Liver (tissue), 3 donors: ENCODE results near the gene ASPG.

ENCODE experiments used
- CTCF ChIP-seq: fragments of 150-350 bp; IDR thresholded peaks from 2 replicates; pipeline ENCODE4 v1.5.1; 2017; ENCODE audit warnings: improper control_type of control experiment, low read depth, low read length; ENCODE audit not compliant: missing input control
- GABPA ChIP-seq, 2 donors: IDR thresholded peaks in 1 of 2; conservative IDR thresholded peaks in 1 of 2; 2 replicates each; pipeline ENCODE4 v1.6.1; 2016; ENCODE audit warnings: antibody characterized with exemption in 2 of 2, mild to moderate bottlenecking in 1 of 2, moderate library complexity in 1 of 2
- REST ChIP-seq: IDR thresholded peaks from 2 replicates; pipeline ENCODE4 v1.6.1; 2016; ENCODE audit warnings: antibody characterized with exemption, mild to moderate bottlenecking
- YY1 ChIP-seq: IDR thresholded peaks from 2 replicates; pipeline ENCODE4 v1.6.1; 2016; ENCODE audit warnings: antibody characterized with exemption, mild to moderate bottlenecking
- donor health status: healthy.
- donor health status: healthy.

DNA sequence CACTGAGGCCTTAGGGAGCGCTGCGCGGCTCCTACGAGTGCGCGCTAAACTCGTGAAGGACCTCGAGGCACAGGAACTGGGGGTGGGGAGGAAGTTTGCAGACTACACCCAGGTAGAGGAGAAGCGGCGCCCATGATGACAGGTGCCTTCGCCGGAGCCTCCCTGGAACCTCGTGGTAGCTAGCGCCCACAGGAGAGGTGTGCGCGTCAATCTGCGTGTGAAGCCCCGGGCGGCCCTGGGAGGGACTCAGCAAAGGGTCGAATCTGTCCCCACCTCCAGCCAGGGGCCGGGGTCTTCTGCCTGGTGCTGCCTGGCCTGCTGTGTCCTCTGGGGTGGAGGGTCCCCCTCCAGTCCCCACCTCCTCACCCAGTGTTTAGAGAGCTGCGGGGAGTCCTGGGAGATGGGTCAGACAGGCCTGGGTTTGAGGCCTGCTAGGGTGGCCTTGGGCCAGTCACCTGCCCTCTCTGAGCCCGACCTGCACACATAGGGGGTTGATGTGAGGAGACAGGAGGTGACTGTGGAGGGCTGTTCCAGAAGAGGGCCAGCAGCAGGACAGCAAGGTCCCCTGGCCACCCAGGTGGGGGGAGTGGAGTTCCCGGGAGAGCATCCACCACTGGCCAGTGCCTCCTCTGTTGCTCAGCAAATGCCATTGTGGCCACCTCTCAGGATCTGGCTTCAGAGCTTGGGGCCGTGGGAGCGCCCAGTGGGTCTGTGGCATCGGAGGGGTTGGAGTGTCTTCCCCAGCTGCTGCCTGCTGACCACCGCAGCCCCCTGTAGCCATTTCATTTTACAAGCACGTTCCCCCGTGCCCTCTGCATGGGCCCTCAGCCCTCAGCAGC lies 32.7 kb downstream of the ASPG start:
- TF ChIP-seq CTCF = no peak
- no peak for TF ChIP-seq REST
- TF ChIP-seq YY1 = no peak
- TF ChIP-seq GABPA (IDR thresholded peaks at IDR 0.05 in 1 of 2, conservative IDR thresholded peaks at IDR 0.05 in 1 of 2) = no peak
